Hippocampal formation (tissue), 2 donors: ENCODE measurements around the gene EVA1A.
"Not testable (repeated sequence)": the region's sequence is repeated elsewhere in the genome, so short reads cannot be mapped to it uniquely, and the experiment has no call there.

ENCODE experiments used
- DNase-seq, 2 donors: peaks; one replicate each; lab custom pipeline; 2025; lab: John Stamatoyannopoulos, UW

The EVA1A gene

DNA sequence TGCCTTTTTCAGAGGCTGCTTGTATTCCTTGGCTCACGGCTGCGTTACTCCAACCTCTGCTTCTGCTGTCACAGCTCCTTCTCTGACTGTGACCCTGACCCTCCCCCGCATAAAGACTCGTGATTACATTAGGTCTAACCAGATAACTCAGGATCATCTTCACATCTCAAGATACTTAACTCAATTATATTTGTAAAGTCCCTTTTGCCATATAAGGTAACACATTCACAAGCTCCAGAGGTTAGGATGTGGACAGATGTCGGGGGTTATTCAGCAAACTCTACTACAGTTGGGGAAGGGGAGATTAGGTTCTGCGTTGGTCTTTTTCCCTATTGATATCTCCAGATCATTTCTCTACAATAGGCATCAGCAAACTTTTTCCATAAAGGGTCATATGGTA is 76.9 kb downstream of the EVA1A start:
- no peak for DNase-seq

- no peak for DNase-seq
Measured at GRCh38 chr2:75482398-75482797, 78.3 kb downstream of the EVA1A start.

GRCh38 chr2:75480971-75481836 is 79.5 kb downstream of the EVA1A start:
- no peak for DNase-seq

GRCh38 chr2:75477696-75478095 is 83.0 kb downstream of the EVA1A start:
- DNase-seq = not testable (repeated sequence)

GRCh38 chr2:75476761-75477160 is 84.0 kb downstream of the EVA1A start:
- no peak for DNase-seq

- DNase-seq = no peak
Measured at GRCh38 chr2:75475976-75476375, 84.8 kb downstream of the EVA1A start.

GRCh38 chr2:75475049-75475448 is 85.7 kb downstream of the EVA1A start:
- no peak for DNase-seq

DNA sequence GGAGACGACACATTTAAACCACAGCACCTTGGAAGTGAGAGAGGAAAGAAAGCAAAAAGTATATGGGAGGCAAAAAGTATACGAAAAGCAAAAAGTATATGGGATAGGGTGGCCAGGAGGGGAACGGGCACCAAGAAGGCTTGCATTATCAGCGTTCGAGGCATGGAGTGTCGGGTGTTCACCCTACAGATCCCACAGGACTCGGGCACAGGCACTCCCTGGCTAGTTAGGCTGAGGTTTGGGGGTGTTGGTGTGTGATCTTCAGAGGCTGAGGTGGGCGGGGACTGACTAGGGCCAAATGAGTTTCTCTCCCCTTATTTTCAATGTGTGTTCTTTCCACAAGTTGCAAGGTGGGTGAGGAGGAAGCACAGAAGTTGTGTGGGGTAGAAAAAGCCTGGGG is 86.6 kb downstream of the EVA1A start:
- DNase-seq = no peak

- no peak for DNase-seq
Measured at GRCh38 chr2:75466708-75467311, 93.9 kb downstream of the EVA1A start.

- no peak for DNase-seq
Measured at GRCh38 chr2:75465317-75465984, 95.3 kb downstream of the EVA1A start.

GRCh38 chr2:75464348-75464946 is 96.3 kb downstream of the EVA1A start:
- no peak for DNase-seq

DNA sequence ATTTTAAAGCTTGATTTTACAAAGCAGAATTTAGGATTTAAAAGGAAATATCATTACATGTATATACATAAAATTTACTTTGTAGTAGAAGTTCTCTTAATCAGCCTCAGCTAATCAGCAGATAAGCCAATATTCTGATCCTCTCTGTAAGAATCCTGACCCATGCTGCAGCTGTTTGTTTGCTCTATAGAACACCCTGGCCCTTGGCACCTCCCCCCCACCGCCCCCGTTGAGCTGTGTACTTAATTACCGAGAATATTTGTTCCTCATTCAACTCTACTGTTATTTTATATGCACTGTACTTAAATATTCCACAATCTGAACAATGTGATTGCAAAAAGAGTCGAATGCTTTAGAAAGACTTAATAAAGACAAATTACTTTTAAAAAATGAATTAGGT is 98.0 kb downstream of the EVA1A start:
- no peak for DNase-seq

DNA sequence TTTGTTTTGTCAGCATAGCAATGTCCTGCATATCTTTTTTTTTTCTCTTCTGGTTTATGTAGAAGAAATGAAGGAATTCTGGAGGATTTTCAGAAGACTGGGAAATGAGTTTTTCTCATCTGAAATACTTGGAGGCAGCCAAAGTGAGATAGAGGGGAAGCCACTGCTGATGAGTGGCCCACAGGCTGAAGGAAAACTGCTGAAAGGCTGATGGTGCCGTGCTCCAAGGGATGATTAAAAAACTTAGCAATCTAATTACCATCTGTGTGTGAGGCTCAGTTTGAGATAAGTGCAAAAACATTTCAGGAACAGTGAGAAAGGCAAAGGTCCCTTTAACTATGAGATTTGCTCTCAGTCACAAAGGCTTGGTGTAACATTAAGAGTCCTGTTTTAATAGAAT is 98.5 kb downstream of the EVA1A start:
- no peak for DNase-seq

- no peak for DNase-seq
Measured at GRCh38 chr2:75460630-75461029, 100.1 kb downstream of the EVA1A start.

GRCh38 chr2:75459565-75460310 is 101.0 kb downstream of the EVA1A start:
- DNase-seq = no peak

DNA sequence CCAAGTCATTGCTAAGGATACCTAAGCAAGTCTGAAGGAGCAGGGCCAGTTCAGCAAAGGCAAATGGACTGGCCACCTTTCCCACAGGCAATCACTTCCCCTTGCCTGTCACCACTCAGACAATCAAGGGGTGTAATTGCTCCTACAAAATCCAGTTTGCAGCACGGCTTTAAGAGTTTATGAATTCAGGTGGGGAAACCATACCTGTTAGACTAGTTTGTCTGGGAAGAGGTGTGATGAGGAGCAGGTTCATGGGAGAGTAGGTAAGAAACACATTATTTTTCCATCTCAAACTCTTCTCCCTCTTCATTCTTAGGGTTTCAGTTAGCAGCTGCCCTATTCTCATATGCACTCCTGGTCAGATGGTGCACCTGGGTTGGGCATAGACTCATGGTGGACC is 102.5 kb downstream of the EVA1A start:
- no peak for DNase-seq

DNA sequence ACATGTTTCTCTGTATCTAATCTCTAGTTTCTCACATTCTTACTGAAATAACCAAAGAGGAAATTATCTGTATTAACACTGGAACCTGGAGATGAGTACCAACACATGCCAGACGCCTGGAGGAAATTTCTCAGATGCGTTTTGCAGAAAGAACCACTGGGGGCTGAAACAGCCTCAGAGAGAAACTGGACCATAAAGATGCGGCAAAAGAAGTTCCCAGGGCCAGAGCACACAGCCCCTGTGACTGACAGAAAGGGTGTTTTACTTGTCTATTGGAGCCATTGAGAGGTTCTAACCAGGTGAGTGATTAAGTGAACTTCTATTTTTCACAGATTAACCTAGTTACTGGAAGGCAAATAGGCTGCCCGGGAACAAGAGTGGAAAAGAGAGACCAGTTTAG is 103.9 kb downstream of the EVA1A start:
- no peak for DNase-seq

DNA sequence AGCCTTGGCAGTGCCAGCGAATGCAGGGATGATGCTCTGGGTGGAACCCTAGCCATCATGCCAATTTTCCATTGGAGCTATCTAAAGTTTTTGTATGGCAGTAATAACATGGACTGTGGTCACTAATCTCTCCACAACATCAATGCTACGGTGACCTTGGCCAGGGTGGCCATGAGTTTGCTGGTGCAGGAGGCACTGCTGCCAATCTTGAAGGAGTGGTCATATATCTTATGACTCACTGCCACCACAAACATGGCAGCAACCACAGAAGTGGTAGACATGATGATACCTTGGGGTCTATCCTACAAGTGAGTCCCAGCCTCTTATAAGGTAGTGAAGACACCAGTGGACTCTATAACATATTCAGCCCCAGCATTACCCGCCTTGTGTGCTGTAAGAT is 104.6 kb downstream of the EVA1A start:
- DNase-seq = no peak

- no peak for DNase-seq
Measured at GRCh38 chr2:75454241-75454620, 106.5 kb downstream of the EVA1A start.

- no peak for DNase-seq
Measured at GRCh38 chr2:75453384-75454240, 107.1 kb downstream of the EVA1A start.

DNA sequence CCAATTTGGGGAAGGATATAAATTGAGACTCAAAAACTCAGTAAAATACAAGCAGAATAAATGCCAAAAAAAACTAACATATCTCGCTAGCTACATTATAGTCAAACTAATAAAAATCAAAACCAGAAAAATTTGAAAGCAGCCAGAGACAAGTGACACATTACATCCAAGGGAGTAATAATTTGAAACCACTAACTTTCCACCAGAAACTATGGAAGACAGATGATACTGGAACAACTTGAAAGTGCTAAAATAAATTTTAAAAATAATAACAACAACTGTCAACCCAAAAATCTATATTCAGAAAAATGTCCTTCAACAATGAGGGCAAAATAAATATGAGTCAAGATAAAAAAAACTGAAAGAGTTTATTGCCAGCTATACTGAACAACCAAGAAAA is 110.7 kb downstream of the EVA1A start:
- DNase-seq = no peak
